Endothelial cell (in vitro differentiated cells): ENCODE results near the gene REEP3. TPM values are rescaled to one million over a fixed set of nuclear protein-coding genes. Genes with fewer than 3 reads are reported as not detected.

Experiments used
- DNase-seq: peaks from one replicate; pipeline ENCODE4 v3.0.0; 2021; ENCODE audit warnings: low spot score
- H3K27ac Mint-ChIP-seq: one replicate; pipeline ENCODE4 v1.8.0; 2021; ENCODE audit warnings: mixed read lengths, inconsistent platforms; ENCODE audit not compliant: unreplicated experiment
- H3K27me3 Mint-ChIP-seq: one replicate; pipeline ENCODE4 v1.8.0; 2021; ENCODE audit warnings: mild to moderate bottlenecking, moderate library complexity, mixed read lengths, inconsistent platforms; ENCODE audit not compliant: unreplicated experiment
- H3K36me3 Mint-ChIP-seq: one replicate; pipeline ENCODE4 v1.8.0; 2021; ENCODE audit warnings: mild to moderate bottlenecking, low read depth, mixed read lengths, inconsistent platforms; ENCODE audit not compliant: unreplicated experiment
- H3K4me1 Mint-ChIP-seq: one replicate; pipeline ENCODE4 v1.8.0; 2021; ENCODE audit warnings: mild to moderate bottlenecking, mixed read lengths, inconsistent platforms; ENCODE audit not compliant: unreplicated experiment
- H3K4me3 Mint-ChIP-seq: one replicate; pipeline ENCODE4 v1.8.0; 2021; ENCODE audit warnings: mild to moderate bottlenecking, mixed read lengths, inconsistent platforms; ENCODE audit not compliant: unreplicated experiment
- H3K9me3 Mint-ChIP-seq: one replicate; pipeline ENCODE4 v1.8.0; 2021; ENCODE audit warnings: mixed read lengths, inconsistent platforms; ENCODE audit not compliant: unreplicated experiment
- CTCF ChIP-seq: fragments of 200-600 bp; sonication (generic); IDR thresholded peaks from one replicate; pipeline ENCODE4 v1.5.0; 2021; ENCODE audit warnings: antibody characterized with exemption; ENCODE audit not compliant: unreplicated experiment
- total RNA-seq: library from RNA; stranded (reverse); fragmentation: NEBNext Ultra II Directional; extraction: Animal tissue kit (Norgen Biotek cat#: 25700); gene quantifications from one replicate; pipeline ENCODE4 v1.2.1, GENCODE V29; 2021; ENCODE audit not compliant: unreplicated experiment

The REEP3 gene
- total RNA-seq, 1 donor from 2014 or later = 26.1 TPM

- H3K4me1 Mint-ChIP-seq = peaks cover 9% of the 10 kb centered on the region
- H3K27me3 Mint-ChIP-seq = peaks cover 2% of the 10 kb centered on the region
- TF ChIP-seq CTCF = no peak
- no peak overlapping the region for H3K4me3 Mint-ChIP-seq
- peaks cover 7% of the 10 kb centered on the region for H3K36me3 Mint-ChIP-seq
- H3K9me3 Mint-ChIP-seq = no peaks in the 10 kb centered on the region
- DNase-seq = no peak
- H3K27ac Mint-ChIP-seq = no peak overlapping the region
Measured at GRCh38 chr10:63527401-63527800, 6.2 kb downstream of the REEP3 start.

GRCh38 chr10:63528084-63528744, 7.0 kb downstream of the REEP3 start:
- no peak overlapping the region for H3K27ac Mint-ChIP-seq
- H3K36me3 Mint-ChIP-seq = peaks cover 7% of the 10 kb centered on the region
- no peaks in the 10 kb centered on the region for H3K9me3 Mint-ChIP-seq
- TF ChIP-seq CTCF = no peak
- DNase-seq = no peak
- H3K4me1 Mint-ChIP-seq = peaks cover 8% of the 10 kb centered on the region
- peaks cover 2% of the 10 kb centered on the region for H3K27me3 Mint-ChIP-seq
- H3K4me3 Mint-ChIP-seq = peak overlapping the region; percentile 24

- no peak for DNase-seq
- H3K27ac Mint-ChIP-seq = no peak overlapping the region
- no peak overlapping the region for H3K4me3 Mint-ChIP-seq
- TF ChIP-seq CTCF = no peak
- peaks cover 8% of the 10 kb centered on the region for H3K4me1 Mint-ChIP-seq
- H3K9me3 Mint-ChIP-seq = no peaks in the 10 kb centered on the region
- peaks cover 7% of the 10 kb centered on the region for H3K36me3 Mint-ChIP-seq
- no peaks in the 10 kb centered on the region for H3K27me3 Mint-ChIP-seq
Measured at GRCh38 chr10:63530409-63530808, 9.2 kb downstream of the REEP3 start.

GRCh38 chr10:63534723-63535122, 13.5 kb downstream of the REEP3 start:
- Mint-ChIP-seq H3K27me3 (no peaks in the 10 kb centered on the region), H3K4me1 (no peaks in the 10 kb centered on the region), H3K9me3 (no peaks in the 10 kb centered on the region), H3K4me3 (no peak overlapping the region), H3K36me3 (no peaks in the 10 kb centered on the region), H3K27ac (no peak overlapping the region)
- TF ChIP-seq CTCF = no peak
- DNase-seq = no peak

- Mint-ChIP-seq H3K27ac (no peak overlapping the region), H3K27me3 (no peaks in the 10 kb centered on the region), H3K36me3 (no peaks in the 10 kb centered on the region), H3K4me1 (no peaks in the 10 kb centered on the region), H3K4me3 (no peak overlapping the region), H3K9me3 (no peaks in the 10 kb centered on the region)
- no peak for DNase-seq
- no peak for TF ChIP-seq CTCF
Measured at GRCh38 chr10:63536698-63537097, 15.5 kb downstream of the REEP3 start.
